CD4-positive, alpha-beta T cell treated with Interleukin-10 for 1 hour (primary cell): Measurements from ENCODE around the gene ADGRB2.

Source experiments
- DNase-seq: peaks from one replicate; pipeline ENCODE4 v3.0.0-alpha.2; 2020

The ADGRB2 gene

GRCh38 chr1:31699341-31699891 is 64.7 kb downstream of the ADGRB2 start:
- DNase-seq, result peak; percentile 47

GRCh38 chr1:31697369-31697984 is 66.7 kb downstream of the ADGRB2 start:
- DNase-seq, result no peak

- no peak for DNase-seq
Observed at GRCh38 chr1:31696242-31696641, 67.9 kb downstream of the ADGRB2 start.

- DNase-seq, result no peak
Observed at GRCh38 chr1:31695327-31695726, 68.8 kb downstream of the ADGRB2 start.

- no peak for DNase-seq
Observed at GRCh38 chr1:31694964-31695313, 69.2 kb downstream of the ADGRB2 start.

- no peak for DNase-seq
Observed at GRCh38 chr1:31694069-31694963, 69.8 kb downstream of the ADGRB2 start.

- DNase-seq, result no peak
Observed at GRCh38 chr1:31693231-31693630, 70.9 kb downstream of the ADGRB2 start.

GRCh38 chr1:31691951-31692350 is 72.2 kb downstream of the ADGRB2 start:
- no peak for DNase-seq

GRCh38 chr1:31691446-31691845 is 72.7 kb downstream of the ADGRB2 start:
- no peak for DNase-seq

GRCh38 chr1:31690921-31691320 is 73.2 kb downstream of the ADGRB2 start:
- DNase-seq, result no peak

- no peak for DNase-seq
Observed at GRCh38 chr1:31689854-31690253, 74.3 kb downstream of the ADGRB2 start.

GRCh38 chr1:31689379-31689778 is 74.8 kb downstream of the ADGRB2 start:
- DNase-seq, result no peak

- no peak for DNase-seq
Observed at GRCh38 chr1:31688233-31688918, 75.8 kb downstream of the ADGRB2 start.

GRCh38 chr1:31687601-31688000 is 76.5 kb downstream of the ADGRB2 start:
- DNase-seq, result no peak

GRCh38 chr1:31685795-31686194 is 78.3 kb downstream of the ADGRB2 start:
- no peak for DNase-seq

- no peak for DNase-seq
Observed at GRCh38 chr1:31683997-31684396, 80.1 kb downstream of the ADGRB2 start.

GRCh38 chr1:31681415-31681814 is 82.7 kb downstream of the ADGRB2 start:
- no peak for DNase-seq

GRCh38 chr1:31679676-31680230 is 84.4 kb downstream of the ADGRB2 start:
- DNase-seq, result no peak

- no peak for DNase-seq
Observed at GRCh38 chr1:31679091-31679490, 85.0 kb downstream of the ADGRB2 start.

- DNase-seq, result no peak
Observed at GRCh38 chr1:31678681-31679080, 85.5 kb downstream of the ADGRB2 start.

- DNase-seq, result no peak
Observed at GRCh38 chr1:31677949-31678348, 86.2 kb downstream of the ADGRB2 start.

GRCh38 chr1:31677401-31677800 is 86.7 kb downstream of the ADGRB2 start:
- no peak for DNase-seq
